Measurements from ENCODE around the gene DDAH1.

DDAH1 gene

DNA sequence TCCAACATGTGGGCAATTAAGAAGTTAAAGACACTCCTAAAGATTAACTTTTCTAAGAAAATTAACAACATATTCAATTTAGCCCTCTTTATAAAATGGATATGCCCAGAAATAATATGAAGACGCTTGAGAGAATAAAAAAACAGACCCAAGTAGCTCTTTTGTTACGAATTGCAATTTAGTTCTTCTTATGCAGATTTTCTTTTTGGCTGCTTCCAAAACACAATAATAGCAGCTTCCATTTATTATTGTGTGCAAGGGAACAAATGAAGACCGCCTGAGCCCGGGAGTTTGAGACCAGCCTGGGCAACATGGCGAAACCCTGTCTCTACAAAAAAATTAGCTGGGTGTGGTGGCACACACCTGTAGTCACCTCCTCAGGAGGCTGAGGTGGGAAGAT lies 138.1 kb downstream of the DDAH1 start:
- Histone ChIP-seq H4K20me1 (ENCODE audit: low read depth, low read length) (no peaks in the 10 kb centered on the region), H3K4me3 (ENCODE audit: insufficient read depth, low read length, poor library complexity, severe bottlenecking) (no peak overlapping the region), H2AFZ (ENCODE audit: low read depth, low read length, severe bottlenecking) (no peak overlapping the region), H3K9me2 (replicated peaks; ENCODE audit: insufficient read depth, low read length) (no peaks in the 10 kb centered on the region), H3K36me3 (ENCODE audit: low read length) (no peaks in the 10 kb centered on the region), H3F3A (ENCODE audit: insufficient read depth) (no peaks in the 10 kb centered on the region), H3K9ac (ENCODE audit: low read length) (no peak overlapping the region), H3K9me3 (ENCODE audit: insufficient read depth, low read length) (no peaks in the 10 kb centered on the region), H3K27me3 (ENCODE audit: low read length) (no peaks in the 10 kb centered on the region), H3K27ac (ENCODE audit: low read depth, low read length) (no peak overlapping the region), H3K4me2 (ENCODE audit: low read depth, low read length, poor library complexity, severe bottlenecking) (no peak overlapping the region), H3K79me2 (ENCODE audit: insufficient read depth, low read length) (no peaks in the 10 kb centered on the region)
- TF ChIP-seq, protein P1, sequence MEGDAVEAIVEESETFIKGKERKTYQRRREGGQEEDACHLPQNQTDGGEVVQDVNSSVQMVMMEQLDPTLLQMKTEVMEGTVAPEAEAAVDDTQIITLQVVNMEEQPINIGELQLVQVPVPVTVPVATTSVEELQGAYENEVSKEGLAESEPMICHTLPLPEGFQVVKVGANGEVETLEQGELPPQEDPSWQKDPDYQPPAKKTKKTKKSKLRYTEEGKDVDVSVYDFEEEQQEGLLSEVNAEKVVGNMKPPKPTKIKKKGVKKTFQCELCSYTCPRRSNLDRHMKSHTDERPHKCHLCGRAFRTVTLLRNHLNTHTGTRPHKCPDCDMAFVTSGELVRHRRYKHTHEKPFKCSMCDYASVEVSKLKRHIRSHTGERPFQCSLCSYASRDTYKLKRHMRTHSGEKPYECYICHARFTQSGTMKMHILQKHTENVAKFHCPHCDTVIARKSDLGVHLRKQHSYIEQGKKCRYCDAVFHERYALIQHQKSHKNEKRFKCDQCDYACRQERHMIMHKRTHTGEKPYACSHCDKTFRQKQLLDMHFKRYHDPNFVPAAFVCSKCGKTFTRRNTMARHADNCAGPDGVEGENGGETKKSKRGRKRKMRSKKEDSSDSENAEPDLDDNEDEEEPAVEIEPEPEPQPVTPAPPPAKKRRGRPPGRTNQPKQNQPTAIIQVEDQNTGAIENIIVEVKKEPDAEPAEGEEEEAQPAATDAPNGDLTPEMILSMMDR (IDR thresholded peaks at IDR 0.05; ENCODE audit: insufficient read depth, low read length, poor library complexity, severe bottlenecking) = no peak
- TF ChIP-seq EZH2phosphoT487 (conservative IDR thresholded peaks at IDR 0.05; ENCODE audit: low read length) = no peak

DNA sequence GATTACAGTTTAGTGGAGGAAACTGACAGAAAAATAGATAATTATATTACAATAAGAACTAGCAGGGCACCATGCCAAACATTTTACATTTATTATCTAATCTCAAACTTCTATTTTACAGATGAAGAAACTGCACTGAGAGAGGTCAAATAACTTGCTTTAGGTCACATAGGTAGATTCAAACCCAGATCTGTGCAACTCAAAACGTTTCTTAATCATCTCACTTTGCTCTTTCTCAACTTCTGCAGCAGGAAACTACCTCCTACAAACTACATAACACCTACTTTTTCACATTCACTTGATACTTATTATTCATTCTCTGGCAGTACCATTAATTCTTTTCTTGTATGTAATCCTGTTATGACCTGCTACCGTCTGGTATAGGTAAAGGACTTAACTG lies 138.6 kb downstream of the DDAH1 start:
- H2AFZ ChIP-seq (ENCODE audit: low read depth, low read length, severe bottlenecking) = no peak overlapping the region
- no peak for TF ChIP-seq EZH2phosphoT487 (conservative IDR thresholded peaks at IDR 0.05; ENCODE audit: low read length)
- H4K20me1 ChIP-seq (ENCODE audit: low read depth, low read length) = no peaks in the 10 kb centered on the region
- no peaks in the 10 kb centered on the region for H3K9me3 ChIP-seq (ENCODE audit: insufficient read depth, low read length)
- H3F3A ChIP-seq (ENCODE audit: insufficient read depth) = no peaks in the 10 kb centered on the region
- no peak overlapping the region for H3K4me2 ChIP-seq (ENCODE audit: low read depth, low read length, poor library complexity, severe bottlenecking)
- H3K9me2 ChIP-seq (replicated peaks; ENCODE audit: insufficient read depth, low read length) = no peaks in the 10 kb centered on the region
- H3K36me3 ChIP-seq (ENCODE audit: low read length) = no peaks in the 10 kb centered on the region
- no peak overlapping the region for H3K9ac ChIP-seq (ENCODE audit: low read length)
- no peaks in the 10 kb centered on the region for H3K27me3 ChIP-seq (ENCODE audit: low read length)
- H3K4me3 ChIP-seq (ENCODE audit: insufficient read depth, low read length, poor library complexity, severe bottlenecking) = no peak overlapping the region
- no peak overlapping the region for H3K27ac ChIP-seq (ENCODE audit: low read depth, low read length)
- H3K79me2 ChIP-seq (ENCODE audit: insufficient read depth, low read length) = no peaks in the 10 kb centered on the region

DNA sequence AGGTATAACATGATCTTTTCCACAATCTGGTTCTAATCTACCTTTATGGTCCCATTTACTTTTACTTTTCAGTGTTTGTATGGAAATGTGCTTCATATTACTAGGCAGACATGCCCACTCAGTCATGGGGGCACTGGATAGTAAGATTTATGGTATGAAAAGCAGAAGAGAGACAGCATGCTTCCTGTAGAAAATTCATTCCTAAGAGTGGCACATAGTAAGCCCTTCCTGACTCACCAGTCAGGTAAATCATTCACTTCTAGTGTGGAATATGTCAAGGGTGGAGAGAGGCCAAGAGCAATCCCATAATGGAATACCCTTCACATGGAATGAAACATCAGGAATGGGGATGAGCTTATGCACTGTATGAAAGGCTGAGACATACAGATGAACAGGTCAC lies 139.0 kb downstream of the DDAH1 start:
- Histone ChIP-seq H3K9me3 (ENCODE audit: insufficient read depth, low read length) (no peaks in the 10 kb centered on the region), H3F3A (ENCODE audit: insufficient read depth) (no peaks in the 10 kb centered on the region), H3K9me2 (replicated peaks; ENCODE audit: insufficient read depth, low read length) (no peaks in the 10 kb centered on the region), H3K4me3 (ENCODE audit: insufficient read depth, low read length, poor library complexity, severe bottlenecking) (no peak overlapping the region), H3K79me2 (ENCODE audit: insufficient read depth, low read length) (no peaks in the 10 kb centered on the region), H3K27me3 (ENCODE audit: low read length) (no peaks in the 10 kb centered on the region), H3K36me3 (ENCODE audit: low read length) (no peaks in the 10 kb centered on the region), H3K9ac (ENCODE audit: low read length) (no peak overlapping the region), H3K4me2 (ENCODE audit: low read depth, low read length, poor library complexity, severe bottlenecking) (no peak overlapping the region), H2AFZ (ENCODE audit: low read depth, low read length, severe bottlenecking) (no peak overlapping the region), H3K27ac (ENCODE audit: low read depth, low read length) (no peak overlapping the region), H4K20me1 (ENCODE audit: low read depth, low read length) (no peaks in the 10 kb centered on the region)
- TF ChIP-seq, protein P1 (IDR thresholded peaks at IDR 0.05; ENCODE audit: insufficient read depth, low read length, poor library complexity, severe bottlenecking) = no peak
- no peak for TF ChIP-seq EZH2phosphoT487 (conservative IDR thresholded peaks at IDR 0.05; ENCODE audit: low read length)

DNA sequence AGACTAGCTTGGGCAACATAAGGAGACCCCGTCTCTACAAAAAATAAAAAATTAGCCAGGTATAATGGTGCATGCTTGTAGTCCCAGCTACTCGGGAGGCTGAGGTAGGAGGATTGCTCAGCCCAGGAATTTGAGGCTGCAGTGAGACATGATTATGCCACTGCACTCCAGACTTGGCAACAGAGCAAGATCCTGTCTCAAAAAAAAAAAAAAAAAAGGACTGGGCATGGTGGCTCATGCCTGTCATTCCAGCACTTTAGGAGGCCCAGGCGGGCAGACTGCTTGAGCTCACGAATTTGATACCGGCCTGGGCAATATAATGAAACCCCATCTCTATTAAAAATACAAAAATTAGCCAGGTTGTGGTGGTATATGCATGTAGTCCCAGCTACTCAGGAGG lies 141.2 kb downstream of the DDAH1 start:
- Histone ChIP-seq H3K9ac (ENCODE audit: low read length) (no peak overlapping the region), H3K27me3 (ENCODE audit: low read length) (no peaks in the 10 kb centered on the region), H3K79me2 (ENCODE audit: insufficient read depth, low read length) (no peaks in the 10 kb centered on the region), H3K9me2 (replicated peaks; ENCODE audit: insufficient read depth, low read length) (no peaks in the 10 kb centered on the region), H3K9me3 (ENCODE audit: insufficient read depth, low read length) (no peaks in the 10 kb centered on the region), H3K27ac (ENCODE audit: low read depth, low read length) (no peak overlapping the region), H2AFZ (ENCODE audit: low read depth, low read length, severe bottlenecking) (no peak overlapping the region), H4K20me1 (ENCODE audit: low read depth, low read length) (no peaks in the 10 kb centered on the region), H3K4me3 (ENCODE audit: insufficient read depth, low read length, poor library complexity, severe bottlenecking) (no peak overlapping the region), H3F3A (ENCODE audit: insufficient read depth) (no peaks in the 10 kb centered on the region), H3K4me2 (ENCODE audit: low read depth, low read length, poor library complexity, severe bottlenecking) (no peak overlapping the region), H3K36me3 (ENCODE audit: low read length) (no peaks in the 10 kb centered on the region)
- TF ChIP-seq, protein P1 (IDR thresholded peaks at IDR 0.05; ENCODE audit: insufficient read depth, low read length, poor library complexity, severe bottlenecking) = no peak
- no peak for TF ChIP-seq EZH2phosphoT487 (conservative IDR thresholded peaks at IDR 0.05; ENCODE audit: low read length)

All from SU-DHL-6 (cell line).